ENCODE data around the gene PDZD2. TPM values are rescaled to one million over a fixed set of nuclear protein-coding genes. Genes with fewer than 3 reads are reported as not detected.
"Not testable (repeated sequence)": the region's sequence is repeated elsewhere in the genome, so short reads cannot be mapped to it uniquely, and the experiment has no call there.

PDZD2 gene
- total RNA-seq, 1 donor from 2014 or later: 6.7 TPM

DNA sequence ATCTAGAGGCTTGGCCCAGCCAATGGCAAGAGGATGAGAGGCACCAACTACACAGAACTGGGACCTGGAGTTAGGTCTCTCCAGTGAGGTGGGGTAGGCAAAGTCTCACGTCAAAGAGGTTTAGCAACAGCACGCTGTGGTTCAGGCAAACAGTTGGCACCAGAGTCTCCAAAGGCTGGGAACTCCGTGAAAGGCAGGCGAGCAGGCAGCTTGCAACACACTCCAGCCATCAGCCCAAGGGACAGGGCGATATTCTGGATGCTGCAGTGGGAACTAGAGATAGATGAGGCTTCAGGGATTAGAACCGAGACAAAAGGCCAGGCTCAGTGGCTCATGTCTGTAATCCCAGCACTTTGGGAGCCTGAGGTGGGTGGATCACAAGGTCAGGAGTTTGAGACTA, 129.1 kb downstream of the PDZD2 start:
- Histone ChIP-seq H3K27me3 (ENCODE audit: control insufficient read depth, insufficient read depth, low read length) (no peaks in the 10 kb centered on the region), H3K4me3 (ENCODE audit: low read depth, low read length) (no peak overlapping the region), H3K36me3 (ENCODE audit: control insufficient read depth, insufficient read depth, low read length) (no peaks in the 10 kb centered on the region)
- no peak for DNase-seq (ENCODE audit: low read depth)
- TF ChIP-seq, protein P1, sequence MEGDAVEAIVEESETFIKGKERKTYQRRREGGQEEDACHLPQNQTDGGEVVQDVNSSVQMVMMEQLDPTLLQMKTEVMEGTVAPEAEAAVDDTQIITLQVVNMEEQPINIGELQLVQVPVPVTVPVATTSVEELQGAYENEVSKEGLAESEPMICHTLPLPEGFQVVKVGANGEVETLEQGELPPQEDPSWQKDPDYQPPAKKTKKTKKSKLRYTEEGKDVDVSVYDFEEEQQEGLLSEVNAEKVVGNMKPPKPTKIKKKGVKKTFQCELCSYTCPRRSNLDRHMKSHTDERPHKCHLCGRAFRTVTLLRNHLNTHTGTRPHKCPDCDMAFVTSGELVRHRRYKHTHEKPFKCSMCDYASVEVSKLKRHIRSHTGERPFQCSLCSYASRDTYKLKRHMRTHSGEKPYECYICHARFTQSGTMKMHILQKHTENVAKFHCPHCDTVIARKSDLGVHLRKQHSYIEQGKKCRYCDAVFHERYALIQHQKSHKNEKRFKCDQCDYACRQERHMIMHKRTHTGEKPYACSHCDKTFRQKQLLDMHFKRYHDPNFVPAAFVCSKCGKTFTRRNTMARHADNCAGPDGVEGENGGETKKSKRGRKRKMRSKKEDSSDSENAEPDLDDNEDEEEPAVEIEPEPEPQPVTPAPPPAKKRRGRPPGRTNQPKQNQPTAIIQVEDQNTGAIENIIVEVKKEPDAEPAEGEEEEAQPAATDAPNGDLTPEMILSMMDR (IDR thresholded peaks at IDR 0.05; ENCODE audit: insufficient read depth, low read length, poor library complexity, severe bottlenecking): no peak

- Histone ChIP-seq H3K36me3 (ENCODE audit: control insufficient read depth, insufficient read depth, low read length) (no peaks in the 10 kb centered on the region), H3K27me3 (ENCODE audit: control insufficient read depth, insufficient read depth, low read length) (no peaks in the 10 kb centered on the region), H3K4me3 (ENCODE audit: low read depth, low read length) (no peak overlapping the region)
- TF ChIP-seq, protein P1 (IDR thresholded peaks at IDR 0.05; ENCODE audit: insufficient read depth, low read length, poor library complexity, severe bottlenecking): no peak
- no peak for DNase-seq (ENCODE audit: low read depth)
These were observed 129.9 kb downstream of the PDZD2 start for GRCh38 chr5:31768784-31769183.

- H3K27me3 ChIP-seq (ENCODE audit: control insufficient read depth, insufficient read depth, low read length): no peaks in the 10 kb centered on the region
These were observed 130.6 kb downstream of the PDZD2 start for GRCh38 chr5:31769530-31769929.

GRCh38 chr5:31770132-31770720, 131.3 kb downstream of the PDZD2 start:
- Histone ChIP-seq H3K27me3 (ENCODE audit: control insufficient read depth, insufficient read depth, low read length) (no peaks in the 10 kb centered on the region), H3K36me3 (ENCODE audit: control insufficient read depth, insufficient read depth, low read length) (no peaks in the 10 kb centered on the region), H3K4me3 (ENCODE audit: low read depth, low read length) (no peak overlapping the region)
- TF ChIP-seq, protein P1 (IDR thresholded peaks at IDR 0.05; ENCODE audit: insufficient read depth, low read length, poor library complexity, severe bottlenecking): no peak
- DNase-seq (ENCODE audit: low read depth): no peak

More at GRCh38 chr5:31769530-31769929, 130.6 kb downstream of the PDZD2 start:
- TF ChIP-seq, protein P1 (IDR thresholded peaks at IDR 0.05; ENCODE audit: insufficient read depth, low read length, poor library complexity, severe bottlenecking): no peak
- H3K4me3 ChIP-seq (ENCODE audit: low read depth, low read length): no peak overlapping the region
- DNase-seq (ENCODE audit: low read depth): no peak
- H3K36me3 ChIP-seq (ENCODE audit: control insufficient read depth, insufficient read depth, low read length): no peaks in the 10 kb centered on the region

GRCh38 chr5:31770998-31771397, 132.1 kb downstream of the PDZD2 start:
- TF ChIP-seq, protein P1 (IDR thresholded peaks at IDR 0.05; ENCODE audit: insufficient read depth, low read length, poor library complexity, severe bottlenecking): no peak
- DNase-seq (ENCODE audit: low read depth): no peak
- Histone ChIP-seq H3K36me3 (ENCODE audit: control insufficient read depth, insufficient read depth, low read length) (no peaks in the 10 kb centered on the region), H3K27me3 (ENCODE audit: control insufficient read depth, insufficient read depth, low read length) (no peaks in the 10 kb centered on the region), H3K4me3 (ENCODE audit: low read depth, low read length) (no peak overlapping the region)

DNA sequence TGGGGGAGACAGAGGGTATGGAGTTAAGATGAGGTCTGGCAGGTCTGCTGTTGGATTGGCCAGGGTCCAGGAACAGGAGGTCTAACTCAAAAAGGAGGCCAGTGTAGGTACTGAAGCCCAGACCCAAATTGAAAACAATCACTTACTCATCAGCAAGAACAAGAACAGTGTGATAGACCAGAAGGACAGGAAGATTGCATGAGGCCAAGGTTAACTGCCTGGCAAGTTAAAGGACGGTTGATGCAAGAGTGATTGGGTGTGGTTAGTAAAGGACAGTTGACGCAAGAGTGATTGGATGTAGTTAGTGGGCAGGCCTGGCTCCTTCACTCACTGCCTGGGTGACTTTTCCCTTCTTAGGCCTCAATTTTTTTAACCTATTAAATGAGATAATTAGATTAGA, 132.6 kb downstream of the PDZD2 start:
- no peak overlapping the region for H3K4me3 ChIP-seq (ENCODE audit: low read depth, low read length)
- DNase-seq (ENCODE audit: low read depth): no peak
- H3K27me3 ChIP-seq (ENCODE audit: control insufficient read depth, insufficient read depth, low read length): no peaks in the 10 kb centered on the region
- no peaks in the 10 kb centered on the region for H3K36me3 ChIP-seq (ENCODE audit: control insufficient read depth, insufficient read depth, low read length)
- TF ChIP-seq, protein P1 (IDR thresholded peaks at IDR 0.05; ENCODE audit: insufficient read depth, low read length, poor library complexity, severe bottlenecking): no peak

DNA sequence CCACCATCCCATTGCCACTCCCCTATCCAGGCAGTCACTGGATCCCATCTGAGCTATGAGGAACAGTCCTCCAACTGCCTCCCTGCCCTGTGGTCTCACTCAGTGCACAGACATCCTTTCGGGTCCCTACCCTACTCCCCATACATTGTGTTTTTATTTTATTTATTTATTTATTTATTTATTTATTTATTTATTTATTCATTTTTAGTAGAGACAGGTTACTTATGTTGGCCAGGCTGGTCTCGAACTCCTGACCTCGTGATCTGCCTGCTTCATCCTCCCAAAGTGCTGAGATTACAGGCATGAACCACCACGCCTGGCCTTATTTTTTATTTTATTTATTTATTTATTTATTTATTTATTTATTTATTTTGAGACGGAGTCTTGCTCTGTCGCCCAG, 137.4 kb downstream of the PDZD2 start:
- H3K27me3 ChIP-seq (ENCODE audit: control insufficient read depth, insufficient read depth, low read length); DNase-seq (ENCODE audit: low read depth); H3K36me3 ChIP-seq (ENCODE audit: control insufficient read depth, insufficient read depth, low read length); H3K4me3 ChIP-seq (ENCODE audit: low read depth, low read length): not testable (repeated sequence)

Measured in kidney epithelial cell (primary cell).